ENCODE measurements around the gene CA10. TPM values are rescaled to one million over a fixed set of nuclear protein-coding genes. Genes with fewer than 3 reads are reported as not detected.

Gene CA10
- total and polyA plus RNA-seq, 7 donors = 0.28 to 2.9 (median 0.49) TPM; not detected in 2

GRCh38 chr17:51617986-51618385 lies 540.5 kb downstream of the CA10 start:
- Histone ChIP-seq H3K9me3 (no peaks in the 10 kb centered on the region), H3K4me1 (no peaks in the 10 kb centered on the region), H3K27ac (no peak overlapping the region), H3K36me3 (no peaks in the 10 kb centered on the region), H3K4me3 (no peak overlapping the region), H3K27me3 (no peaks in the 10 kb centered on the region)
- intact Hi-C loops (cut with DNase I) = no loop called here
- TF ChIP-seq POLR2A (IDR thresholded peaks at IDR 0.05) (no peak), POLR2AphosphoS5 (IDR thresholded peaks at IDR 0.05) (no peak), EP300 (IDR thresholded peaks at IDR 0.05) (no peak), CTCF (IDR thresholded peaks at IDR 0.05) (no peak)
- 75 to 82% methylated on average over 1 of the region's 1 CpG for WGBS, 2 donors
- DNase-seq = no peak

- no peak for DNase-seq
Measured at GRCh38 chr17:51613255-51613654, 545.3 kb downstream of the CA10 start.

GRCh38 chr17:51612692-51613091 lies 545.8 kb downstream of the CA10 start:
- DNase-seq = no peak
- intact Hi-C loops (cut with DNase I) = no loop called here
- 77 to 88% methylated on average over 3 of the region's 3 CpGs for WGBS, 2 donors
- TF ChIP-seq EP300 (IDR thresholded peaks at IDR 0.05) (no peak), POLR2A (IDR thresholded peaks at IDR 0.05) (no peak), CTCF (IDR thresholded peaks at IDR 0.05) (no peak), POLR2AphosphoS5 (IDR thresholded peaks at IDR 0.05) (no peak)
- no peaks in the 10 kb centered on the region for H3K9me3 ChIP-seq
- no peaks in the 10 kb centered on the region for H3K36me3 ChIP-seq
- H3K27me3 ChIP-seq = no peaks in the 10 kb centered on the region
- H3K4me1 ChIP-seq = no peaks in the 10 kb centered on the region
- no peak overlapping the region for H3K4me3 ChIP-seq
- no peak overlapping the region for H3K27ac ChIP-seq

More at GRCh38 chr17:51613255-51613654, 545.3 kb downstream of the CA10 start:
- no peaks in the 10 kb centered on the region for H3K9me3 ChIP-seq
- intact Hi-C loops (cut with DNase I) = no loop called here
- TF ChIP-seq EP300 (IDR thresholded peaks at IDR 0.05) (no peak), POLR2AphosphoS5 (IDR thresholded peaks at IDR 0.05) (no peak), CTCF (IDR thresholded peaks at IDR 0.05) (no peak), POLR2A (IDR thresholded peaks at IDR 0.05) (no peak)
- no peaks in the 10 kb centered on the region for H3K4me1 ChIP-seq
- no peak overlapping the region for H3K4me3 ChIP-seq
- H3K27ac ChIP-seq = no peak overlapping the region
- no peaks in the 10 kb centered on the region for H3K27me3 ChIP-seq
- no peaks in the 10 kb centered on the region for H3K36me3 ChIP-seq
- WGBS, 2 donors = 62 to 78% methylated on average over 1 of the region's 1 CpG

- WGBS, 2 donors = 68 to 74% methylated on average over 6 of the region's 6 CpGs
- Histone ChIP-seq H3K9me3 (no peaks in the 10 kb centered on the region), H3K4me1 (no peaks in the 10 kb centered on the region), H3K27ac (no peak overlapping the region), H3K4me3 (no peak overlapping the region), H3K36me3 (no peaks in the 10 kb centered on the region), H3K27me3 (no peaks in the 10 kb centered on the region)
- TF ChIP-seq POLR2A (IDR thresholded peaks at IDR 0.05) (no peak), POLR2AphosphoS5 (IDR thresholded peaks at IDR 0.05) (no peak), EP300 (IDR thresholded peaks at IDR 0.05) (no peak), CTCF (IDR thresholded peaks at IDR 0.05) (no peak)
- intact Hi-C loops (cut with DNase I) = no loop called here
- DNase-seq = no peak
Measured at GRCh38 chr17:51611585-51611984, 546.9 kb downstream of the CA10 start.

GRCh38 chr17:51610834-51611233 lies 547.7 kb downstream of the CA10 start:
- Histone ChIP-seq H3K9me3 (no peaks in the 10 kb centered on the region), H3K36me3 (no peaks in the 10 kb centered on the region), H3K4me1 (no peaks in the 10 kb centered on the region), H3K4me3 (no peak overlapping the region), H3K27me3 (no peaks in the 10 kb centered on the region), H3K27ac (no peak overlapping the region)
- no peak for TF ChIP-seq POLR2AphosphoS5 (IDR thresholded peaks at IDR 0.05)
- TF ChIP-seq CTCF (IDR thresholded peaks at IDR 0.05) = no peak
- TF ChIP-seq EP300 (IDR thresholded peaks at IDR 0.05) = no peak
- no peak for TF ChIP-seq POLR2A (IDR thresholded peaks at IDR 0.05)
- DNase-seq = no peak
- WGBS, 2 donors = 62 to 78% methylated on average over 5 of the region's 5 CpGs
- intact Hi-C loops (cut with DNase I) = no loop called here

All from sigmoid colon (tissue), 7 donors.